GM19035 (cell line): ENCODE data around the gene MAPKAPK3.
A peak's percentile ranks its signal among the peaks of the same experiment; 100 is the strongest.
"Not testable (repeated sequence)": the region's sequence is repeated elsewhere in the genome, so short reads cannot be mapped to it uniquely, and the experiment has no call there.

Experiments
- ATAC-seq: cut with Tn5 transposase; IDR thresholded peaks from one replicate; pipeline ENCODE4 v1.9.1; 2021; ENCODE audit not compliant: unreplicated experiment

The MAPKAPK3 gene

DNA sequence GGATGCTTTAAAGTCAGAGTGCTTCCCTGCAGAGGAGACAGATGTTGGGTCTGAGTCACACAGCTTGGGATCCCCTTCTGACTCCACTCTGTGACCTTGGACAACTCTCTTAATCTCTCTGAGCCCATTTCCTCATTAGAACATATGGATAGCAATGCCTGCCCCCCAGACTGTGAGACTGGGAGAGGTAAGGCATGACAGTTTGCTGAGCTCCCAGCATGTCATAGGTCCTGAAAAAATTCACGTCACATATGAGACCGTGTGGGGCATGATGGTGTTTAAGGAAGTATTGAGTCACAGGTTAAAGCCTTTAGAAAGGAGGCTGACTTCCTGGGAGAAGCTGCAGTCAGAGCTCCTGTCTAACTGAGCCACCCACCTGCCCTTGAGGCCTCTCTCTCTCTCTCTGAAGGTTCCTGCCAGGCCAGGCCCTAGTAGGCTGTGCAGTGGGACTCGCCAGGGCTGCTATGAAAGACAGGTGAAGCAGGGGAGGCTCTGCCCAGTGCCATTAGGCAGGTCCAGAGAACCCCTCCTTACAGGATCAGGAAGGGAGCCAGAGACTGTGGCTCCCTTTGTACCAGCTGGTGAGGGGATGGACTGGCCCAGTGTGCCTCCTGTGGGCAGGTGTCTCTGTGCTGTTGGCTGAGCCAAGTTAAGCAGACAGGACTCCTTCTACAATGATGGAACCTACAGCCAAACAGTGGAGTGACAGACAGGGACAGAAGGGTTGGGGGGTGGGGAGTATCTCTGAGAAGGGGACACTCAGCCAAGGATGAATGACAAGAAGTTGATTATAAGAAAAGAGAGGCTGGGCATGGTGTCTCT lies 38.3 kb downstream of the MAPKAPK3 start:
- ATAC-seq: no peak

DNA sequence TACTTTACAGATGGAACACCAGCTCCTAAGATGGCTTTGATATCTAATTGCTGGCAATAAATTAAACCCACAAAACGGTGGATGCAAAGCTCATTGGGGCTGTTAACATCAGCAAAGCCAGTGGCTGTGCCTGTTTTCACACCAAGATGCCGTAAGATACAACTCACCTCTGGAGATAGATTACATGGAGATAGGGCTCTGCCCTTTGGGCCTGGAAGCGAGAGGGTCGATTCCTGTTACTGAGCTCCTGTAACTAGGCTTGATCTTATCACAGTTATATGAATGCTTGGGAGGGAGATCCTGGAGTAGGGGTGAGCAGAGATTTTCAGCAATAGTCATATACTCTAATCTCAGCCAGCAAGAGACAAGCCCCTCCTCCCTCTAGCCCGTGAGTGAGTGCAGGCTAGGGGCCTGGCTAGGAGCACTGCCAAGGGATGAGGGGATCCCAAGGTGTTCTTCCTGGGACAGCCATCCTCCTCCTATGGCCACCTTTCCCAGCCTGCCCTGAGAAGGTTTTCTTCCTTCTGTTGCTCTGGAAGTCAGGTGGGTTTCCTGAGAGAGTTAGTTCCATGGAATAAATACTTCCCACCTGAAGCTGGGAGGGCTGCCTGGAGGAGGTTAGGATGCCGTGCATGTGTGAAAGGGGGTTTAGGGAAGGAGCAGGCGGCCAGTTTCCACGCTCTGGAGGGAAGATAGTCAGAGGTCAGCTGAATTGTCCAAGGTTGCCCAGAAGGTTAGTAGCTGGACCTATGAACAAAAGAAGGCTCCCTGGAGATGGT lies 39.7 kb downstream of the MAPKAPK3 start:
- no peak for ATAC-seq

GRCh38 chr3:50657407-50657806 lies 40.5 kb downstream of the MAPKAPK3 start:
- ATAC-seq: no peak

- ATAC-seq: no peak
These were observed 40.9 kb downstream of the MAPKAPK3 start for GRCh38 chr3:50657816-50658215.

DNA sequence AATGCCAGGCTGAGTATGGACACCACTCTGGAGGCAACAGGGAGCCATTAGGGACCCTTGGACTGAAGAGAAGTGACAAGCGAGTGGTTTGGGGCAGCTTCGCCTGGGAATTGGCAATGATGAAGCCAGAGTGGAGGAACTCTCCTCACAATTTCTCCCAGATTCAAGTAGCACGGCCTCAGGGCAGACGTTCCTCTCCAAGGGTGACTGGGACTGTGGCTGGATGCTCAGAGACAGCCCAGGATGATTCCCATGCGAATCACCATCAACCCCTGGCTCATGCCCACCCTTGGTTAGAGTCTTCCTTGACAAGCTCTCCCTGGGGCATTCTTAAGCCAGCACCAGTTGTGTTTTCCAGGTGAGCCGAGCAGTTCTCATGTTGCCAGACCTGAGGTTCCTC lies 41.5 kb downstream of the MAPKAPK3 start:
- ATAC-seq: no peak

DNA sequence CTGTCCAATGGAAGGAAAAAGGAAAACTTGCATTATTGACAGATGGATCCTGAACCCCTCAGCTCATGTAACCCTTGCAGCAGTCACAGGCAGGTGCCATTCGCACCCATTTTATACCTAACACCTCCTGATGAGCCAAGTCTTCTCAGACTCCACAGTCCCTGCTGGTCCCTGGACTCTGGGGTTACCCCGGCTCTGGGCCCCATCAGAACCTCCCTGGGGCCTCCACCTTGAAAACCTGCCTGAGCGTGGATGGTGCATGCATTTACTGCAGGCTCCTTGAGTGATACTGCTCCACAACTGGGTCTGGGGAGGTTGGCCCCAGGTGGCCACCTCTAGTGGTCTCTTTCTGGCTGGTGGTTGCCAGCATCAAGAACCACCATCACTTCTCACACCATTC lies 41.9 kb downstream of the MAPKAPK3 start:
- no peak for ATAC-seq

DNA sequence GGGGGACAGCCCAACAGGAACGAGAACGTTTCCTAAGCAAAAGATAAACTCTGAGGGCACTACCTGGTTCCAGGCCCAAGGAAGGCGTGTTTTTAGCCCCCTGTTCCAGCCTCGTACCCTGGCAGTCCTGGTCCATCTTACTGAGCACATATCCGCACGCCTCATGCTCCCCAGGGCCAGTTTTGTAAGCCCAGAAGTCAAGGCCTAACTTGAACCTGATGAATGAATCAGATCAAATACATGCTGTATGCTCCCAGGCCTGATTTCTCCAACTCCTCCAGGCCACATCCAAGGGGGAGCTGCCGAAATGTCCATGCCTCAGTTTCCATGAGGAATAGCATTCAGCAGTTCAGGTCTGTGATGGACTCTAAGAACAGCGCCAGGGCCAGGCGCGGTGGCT lies 43.4 kb downstream of the MAPKAPK3 start:
- ATAC-seq: no peak

GRCh38 chr3:50661321-50661837 lies 44.4 kb downstream of the MAPKAPK3 start:
- no peak for ATAC-seq

- no peak for ATAC-seq
These were observed 45.5 kb downstream of the MAPKAPK3 start for GRCh38 chr3:50662408-50662807.

DNA sequence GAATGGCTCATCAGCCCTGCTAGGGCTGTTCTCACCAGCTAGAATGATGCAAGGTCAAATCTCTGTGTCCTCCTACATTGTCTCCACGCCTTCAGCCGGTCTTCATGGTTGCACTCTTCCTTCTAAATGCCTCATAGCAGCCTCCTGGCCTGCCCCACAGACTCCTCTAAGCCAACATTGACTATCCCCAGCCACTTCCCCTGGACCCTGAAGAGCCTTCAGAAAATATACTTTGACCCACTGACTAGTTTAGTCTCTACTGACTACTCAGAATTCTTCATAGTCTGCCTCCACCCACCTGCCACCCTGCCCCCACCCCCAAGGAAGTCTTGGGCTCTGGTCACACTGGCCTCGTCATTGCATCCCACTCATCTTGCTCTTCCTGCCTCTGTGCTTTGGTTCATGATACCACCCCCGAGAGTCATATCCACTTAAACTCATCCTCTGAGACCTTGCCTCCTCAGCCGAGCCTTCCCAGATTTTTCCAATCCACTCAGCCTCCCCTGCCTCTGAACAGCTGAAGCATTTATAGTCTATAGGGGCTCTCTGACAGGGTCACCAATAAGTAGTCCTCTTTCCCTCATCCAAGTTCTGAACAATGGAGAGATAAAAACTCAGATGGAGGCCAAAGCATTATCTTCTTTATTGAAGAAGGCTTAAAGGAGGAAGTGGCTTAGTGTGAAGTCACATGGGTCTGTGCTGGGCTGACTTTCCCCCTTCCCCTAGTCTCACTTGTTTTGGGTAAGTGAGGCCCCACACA lies 48.3 kb downstream of the MAPKAPK3 start:
- no peak for ATAC-seq

- ATAC-seq: not testable (repeated sequence)
These were observed 48.8 kb downstream of the MAPKAPK3 start for GRCh38 chr3:50665841-50666115.

GRCh38 chr3:50666837-50667236 lies 49.9 kb downstream of the MAPKAPK3 start:
- no peak for ATAC-seq

DNA sequence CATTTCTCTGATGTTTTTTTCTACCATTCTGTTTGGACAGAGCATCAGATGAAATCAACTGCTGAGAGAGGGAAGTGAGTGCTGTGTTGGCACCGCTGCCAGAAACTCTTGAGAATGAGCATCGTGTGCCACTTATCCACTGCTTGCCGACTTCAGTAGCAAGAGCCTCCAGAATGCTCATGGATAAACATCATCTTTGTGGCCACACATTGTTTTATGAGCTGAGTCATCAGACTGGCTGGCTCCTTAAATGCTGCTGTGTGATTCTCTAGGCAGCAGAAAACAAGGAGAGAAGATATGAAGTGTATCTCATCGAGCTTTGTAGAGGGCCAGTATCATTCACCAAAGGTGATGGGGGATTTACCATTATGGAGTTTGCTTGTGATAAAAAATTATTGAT lies 54.4 kb downstream of the MAPKAPK3 start:
- ATAC-seq: no peak

DNA sequence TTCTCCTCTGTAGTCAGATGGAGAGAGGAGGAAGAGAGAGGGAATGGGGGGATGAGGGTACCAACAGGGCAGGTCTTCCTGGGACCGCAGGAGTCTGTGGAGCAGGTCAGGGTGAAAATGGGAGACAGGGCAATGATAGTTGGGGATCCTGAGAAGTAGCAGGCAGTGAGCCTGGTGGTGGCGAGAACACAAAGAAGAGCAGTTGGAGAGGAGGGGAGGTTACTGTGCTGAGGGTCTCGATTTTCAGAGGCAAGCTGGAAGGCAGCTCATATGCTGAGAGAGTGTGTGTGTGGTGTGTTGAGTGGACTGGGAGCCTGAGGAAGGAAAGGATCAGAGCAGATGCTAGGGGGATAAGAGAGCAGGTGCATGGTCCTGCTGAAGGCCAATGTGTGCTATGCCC lies 55.7 kb downstream of the MAPKAPK3 start:
- ATAC-seq: no peak

- no peak for ATAC-seq
These were observed 57.0 kb downstream of the MAPKAPK3 start for GRCh38 chr3:50673931-50674330.

DNA sequence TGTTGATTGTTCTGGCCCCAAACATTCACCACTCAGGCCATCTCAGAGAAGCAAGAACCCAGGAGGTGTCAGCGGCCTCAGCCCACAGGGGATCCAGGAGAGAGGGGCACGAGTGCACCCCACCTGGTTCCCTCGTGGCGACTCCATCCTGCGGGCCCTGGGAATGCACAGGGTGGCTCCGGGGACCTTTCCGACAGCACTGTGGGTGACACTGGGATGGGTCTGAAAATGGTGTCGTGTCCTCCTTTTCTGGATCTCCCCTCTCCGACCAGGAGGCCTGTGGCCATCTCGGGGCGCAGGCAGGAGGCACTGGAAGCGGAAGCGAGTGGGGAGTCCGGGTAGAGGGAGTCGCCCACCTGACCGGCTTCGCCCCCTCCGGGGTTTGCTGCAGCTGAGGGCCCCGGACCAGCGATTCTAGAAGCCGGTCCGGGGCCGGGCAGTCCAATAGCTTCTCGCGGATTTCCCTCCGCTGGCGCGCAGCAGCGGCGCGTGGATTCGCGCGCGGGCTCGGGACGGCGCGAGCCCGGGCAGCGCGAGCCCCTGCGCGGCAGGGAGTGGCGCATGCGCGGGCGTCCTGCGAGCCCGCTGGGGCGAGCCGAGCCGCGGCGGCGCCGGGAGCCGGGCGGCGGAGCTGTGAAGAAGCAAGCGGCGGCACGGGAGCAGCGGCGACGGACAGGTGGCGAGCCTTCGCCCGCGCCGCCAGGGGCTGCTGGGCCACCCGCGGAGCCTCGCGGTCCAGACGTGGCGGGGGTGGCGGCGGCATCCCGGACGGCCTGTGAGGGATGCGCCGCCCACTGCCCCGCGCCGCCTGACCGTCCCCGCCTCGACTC lies 57.6 kb downstream of the MAPKAPK3 start, which contains the start of gene DOCK3:
Gene DOCK3 (plus strand): TSS at position 579 of the 830 bp plus-strand sequence. CDS start 337 bp downstream, outside the sequence.
- peak; percentile 64 for ATAC-seq

DNA sequence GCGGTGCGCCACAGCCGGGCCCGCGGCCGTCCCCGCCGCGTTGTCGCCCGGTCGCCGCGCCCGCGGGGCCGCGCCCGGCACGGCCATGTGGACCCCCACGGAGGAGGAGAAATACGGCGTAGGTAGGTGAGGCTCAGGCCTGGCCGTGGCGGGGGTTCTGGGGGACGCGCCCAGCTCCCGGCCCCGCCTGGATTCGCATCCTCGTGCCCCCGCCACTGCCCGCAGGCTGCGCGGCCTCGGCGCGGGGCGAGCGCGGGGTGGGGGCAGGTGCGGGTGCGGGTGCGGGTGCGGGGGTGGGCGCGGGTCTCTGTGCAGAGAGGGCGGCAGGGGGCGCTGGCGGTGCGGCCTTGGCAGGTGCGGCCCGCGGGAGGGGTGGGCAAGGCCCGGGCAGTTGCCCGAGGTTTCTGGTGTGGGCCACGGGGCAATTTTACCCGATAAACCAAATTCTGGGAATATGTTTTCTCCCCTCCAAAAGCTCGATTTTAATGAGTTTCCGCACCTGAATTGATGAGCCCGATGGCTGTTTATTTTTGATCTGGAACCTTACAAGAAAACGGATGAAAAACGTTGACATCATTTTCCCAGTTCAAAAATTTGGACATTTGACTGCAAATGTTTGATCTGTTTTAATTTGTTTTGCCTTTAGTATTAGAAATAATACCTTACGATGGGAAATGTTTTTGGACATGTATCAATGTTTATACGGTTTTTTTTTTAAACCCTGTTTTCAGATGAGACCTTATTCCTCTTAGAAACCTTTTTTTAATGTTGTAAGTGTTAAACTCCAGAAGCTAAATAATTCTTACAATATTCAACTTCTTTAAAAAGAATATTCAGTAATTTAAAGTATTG lies 58.5 kb downstream of the MAPKAPK3 start:
- peak; percentile 21 for ATAC-seq

- ATAC-seq: no peak
These were observed 59.2 kb downstream of the MAPKAPK3 start for GRCh38 chr3:50676031-50676705.

DNA sequence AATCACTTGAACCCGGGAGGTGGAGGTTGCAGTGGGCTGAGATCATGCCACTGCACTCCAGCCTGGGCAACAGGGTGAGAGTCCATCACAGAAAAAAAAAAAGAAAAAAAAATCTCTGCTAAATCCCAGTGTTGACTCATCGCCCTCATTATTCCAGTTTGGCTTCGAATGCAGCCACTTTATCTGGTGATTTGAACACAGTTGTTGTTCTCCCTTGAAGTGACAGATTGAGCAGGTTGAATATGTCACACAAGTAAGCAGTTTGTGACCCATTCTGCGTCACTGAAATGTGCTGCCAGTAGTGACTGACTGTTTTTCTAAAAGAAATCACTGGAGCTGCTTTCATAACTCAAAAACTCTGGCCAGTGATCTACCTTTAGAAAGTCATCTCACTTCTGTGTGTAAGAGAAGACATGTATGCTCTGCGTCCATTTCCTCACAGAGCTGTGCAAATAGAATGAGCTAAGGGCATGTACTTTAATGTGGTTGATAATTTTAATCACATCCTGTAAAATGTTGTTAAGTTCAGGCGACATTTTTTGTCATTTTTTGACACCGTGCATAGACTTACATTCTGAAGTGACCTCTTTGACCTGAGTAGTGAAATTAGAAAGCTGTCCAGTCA lies 70.3 kb downstream of the MAPKAPK3 start:
- ATAC-seq: no peak
